Measurements from ENCODE around the gene SURF6. TPM values are rescaled to one million over a fixed set of nuclear protein-coding genes. Genes with fewer than 3 reads are reported as not detected.

SURF6 gene
- total RNA-seq, 1 experiment from 2014 or later: 16.1 TPM

- DNase-seq (ENCODE audit: low read depth, low spot score) (no peak), ATAC-seq (no peak)
- Histone ChIP-seq H3K27me3 (ENCODE audit: control insufficient read depth, insufficient read depth, low read length) (no peaks in the 10 kb centered on the region), H3K36me3 (ENCODE audit: control insufficient read depth, insufficient read depth, low read length) (peaks cover 6% of the 10 kb centered on the region; the same call in 1 of the 2 replicates), H3K4me3 (ENCODE audit: low read depth in 2 of 2, low read length in 2 of 2) (no peak overlapping the region), H3K27ac (ENCODE audit: low read length) (no peak overlapping the region), H3K9me3 (ENCODE audit: control insufficient read depth, insufficient read depth, low read depth, low read length) (no peaks in the 10 kb centered on the region), H3K4me1 (ENCODE audit: control insufficient read depth, insufficient read depth, low read length) (peaks cover 13% of the 10 kb centered on the region)
- TF ChIP-seq, protein P1, sequence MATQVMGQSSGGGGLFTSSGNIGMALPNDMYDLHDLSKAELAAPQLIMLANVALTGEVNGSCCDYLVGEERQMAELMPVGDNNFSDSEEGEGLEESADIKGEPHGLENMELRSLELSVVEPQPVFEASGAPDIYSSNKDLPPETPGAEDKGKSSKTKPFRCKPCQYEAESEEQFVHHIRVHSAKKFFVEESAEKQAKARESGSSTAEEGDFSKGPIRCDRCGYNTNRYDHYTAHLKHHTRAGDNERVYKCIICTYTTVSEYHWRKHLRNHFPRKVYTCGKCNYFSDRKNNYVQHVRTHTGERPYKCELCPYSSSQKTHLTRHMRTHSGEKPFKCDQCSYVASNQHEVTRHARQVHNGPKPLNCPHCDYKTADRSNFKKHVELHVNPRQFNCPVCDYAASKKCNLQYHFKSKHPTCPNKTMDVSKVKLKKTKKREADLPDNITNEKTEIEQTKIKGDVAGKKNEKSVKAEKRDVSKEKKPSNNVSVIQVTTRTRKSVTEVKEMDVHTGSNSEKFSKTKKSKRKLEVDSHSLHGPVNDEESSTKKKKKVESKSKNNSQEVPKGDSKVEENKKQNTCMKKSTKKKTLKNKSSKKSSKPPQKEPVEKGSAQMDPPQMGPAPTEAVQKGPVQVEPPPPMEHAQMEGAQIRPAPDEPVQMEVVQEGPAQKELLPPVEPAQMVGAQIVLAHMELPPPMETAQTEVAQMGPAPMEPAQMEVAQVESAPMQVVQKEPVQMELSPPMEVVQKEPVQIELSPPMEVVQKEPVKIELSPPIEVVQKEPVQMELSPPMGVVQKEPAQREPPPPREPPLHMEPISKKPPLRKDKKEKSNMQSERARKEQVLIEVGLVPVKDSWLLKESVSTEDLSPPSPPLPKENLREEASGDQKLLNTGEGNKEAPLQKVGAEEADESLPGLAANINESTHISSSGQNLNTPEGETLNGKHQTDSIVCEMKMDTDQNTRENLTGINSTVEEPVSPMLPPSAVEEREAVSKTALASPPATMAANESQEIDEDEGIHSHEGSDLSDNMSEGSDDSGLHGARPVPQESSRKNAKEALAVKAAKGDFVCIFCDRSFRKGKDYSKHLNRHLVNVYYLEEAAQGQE (IDR thresholded peaks at IDR 0.05; ENCODE audit: insufficient read depth in 1 of 2, low read depth in 2 of 2, low read length in 1 of 2): no peak
- TF ChIP-seq TCF7L2 (IDR thresholded peaks at IDR 0.05; ENCODE audit: low read depth, low read length): no peak
- TF ChIP-seq SIN3A (IDR thresholded peaks at IDR 0.05; ENCODE audit: borderline replicate concordance, insufficient read depth, low read depth, low read length): no peak
- no peak for TF ChIP-seq POLR2AphosphoS5 (IDR thresholded peaks at IDR 0.05; ENCODE audit: low read depth, low read length)
- TF ChIP-seq CTCF (IDR thresholded peaks at IDR 0.05): no peak
- intact Hi-C loops (cut with micrococcal nuclease; ENCODE audit: unreplicated experiment): no loop called here
- POLR2A ChIA-PET: no interaction called here
- CTCF ChIA-PET: no interaction called here
- in situ Hi-C loops (cut with HindIII; ENCODE audit: low pct_unique_long_range_greater_than_20kb, low sequenced_read_pairs): no loop called here
- no TSS peak for BruUV-seq (replicated peaks)
Measured at GRCh38 chr9:133367221-133367620, 31.2 kb upstream of the SURF6 start.

DNA sequence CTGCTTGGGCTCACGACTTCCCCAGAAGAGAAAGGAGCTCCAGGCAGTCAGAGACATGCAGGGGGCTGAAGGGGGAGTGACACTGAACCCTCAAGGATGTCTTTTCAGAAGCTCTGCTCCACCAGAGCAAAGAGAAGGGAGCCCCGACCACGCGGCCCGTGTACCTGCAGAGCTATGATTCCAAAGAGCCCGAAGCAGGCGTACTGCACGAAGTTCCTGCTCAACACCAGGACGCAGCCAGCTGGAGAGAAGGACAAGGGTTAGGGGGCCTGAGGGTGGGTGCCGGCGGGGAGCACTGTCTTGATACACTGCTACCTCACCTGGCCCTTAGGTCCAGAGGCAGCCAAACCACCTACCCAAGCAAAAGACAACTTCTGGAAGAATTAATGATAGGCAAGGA lies 30.4 kb upstream of the SURF6 start:
- no peak for TF ChIP-seq CTCF (IDR thresholded peaks at IDR 0.05)
- no peak for TF ChIP-seq POLR2AphosphoS5 (IDR thresholded peaks at IDR 0.05; ENCODE audit: low read depth, low read length)
- intact Hi-C loops (cut with micrococcal nuclease; ENCODE audit: unreplicated experiment) (no loop called here), in situ Hi-C loops (cut with HindIII; ENCODE audit: low pct_unique_long_range_greater_than_20kb, low sequenced_read_pairs) (no loop called here)
- no peaks in the 10 kb centered on the region for H3K27me3 ChIP-seq (ENCODE audit: control insufficient read depth, insufficient read depth, low read length)
- H3K36me3 ChIP-seq (ENCODE audit: control insufficient read depth, insufficient read depth, low read length): peaks cover 6% of the 10 kb centered on the region; the same call in 1 of the 2 replicates
- ChIA-PET POLR2A (no interaction called here), CTCF (no interaction called here)
- no peak overlapping the region for H3K27ac ChIP-seq (ENCODE audit: low read length)
- no TSS peak for BruUV-seq (replicated peaks)
- H3K4me1 ChIP-seq (ENCODE audit: control insufficient read depth, insufficient read depth, low read length): peaks cover 13% of the 10 kb centered on the region
- H3K4me3 ChIP-seq (ENCODE audit: low read depth in 2 of 2, low read length in 2 of 2): no peak overlapping the region
- ATAC-seq: no peak
- H3K9me3 ChIP-seq (ENCODE audit: control insufficient read depth, insufficient read depth, low read depth, low read length): no peaks in the 10 kb centered on the region
- DNase-seq (ENCODE audit: low read depth, low spot score): no peak
